ENCODE results near the gene CDKN1A. TPM values are rescaled to one million over a fixed set of nuclear protein-coding genes. Genes with fewer than 3 reads are reported as not detected.
A peak's percentile ranks its signal among the peaks of the same experiment; 100 is the strongest.

The CDKN1A gene
- total and polyA plus RNA-seq, 10 of the 15 experiments (the other 5 are each of a cell fraction or from before 2014, with no cell fraction given) = 25.2 to 637 (median 216) TPM

- TF ChIP-seq ZNF687 (IDR thresholded peaks at IDR 0.05) = no peak
- TF ChIP-seq E4F1 (IDR thresholded peaks at IDR 0.05; ENCODE audit: borderline replicate concordance, partially characterized antibody) = no peak
- TF ChIP-seq RUNX3 (IDR thresholded peaks at IDR 0.05; ENCODE audit: low read length) = 0 out of 2 replicates have a peak, but pooled peaks have one; percentile 5
- no peak for TF ChIP-seq TCF7 (IDR thresholded peaks at IDR 0.05; ENCODE audit: borderline replicate concordance)
- TF ChIP-seq MAX (IDR thresholded peaks at IDR 0.05; ENCODE audit: low read depth, low read length) = no peak
- TF ChIP-seq CHD4 (IDR thresholded peaks at IDR 0.05) = no peak
- TF ChIP-seq ASH2L (IDR thresholded peaks at IDR 0.05; ENCODE audit: borderline replicate concordance, low read depth) = no peak
- 0 out of 2 replicates have a peak, but pooled peaks have one; percentile 18 for TF ChIP-seq RELB (IDR thresholded peaks at IDR 0.05; ENCODE audit: low read depth)
- no peak for TF ChIP-seq PML (IDR thresholded peaks at IDR 0.05; ENCODE audit: low read length)
- no peak for TF ChIP-seq HSF1 (IDR thresholded peaks at IDR 0.05; ENCODE audit: low read depth, low read length)
- no peak for TF ChIP-seq GABPA (IDR thresholded peaks at IDR 0.05; ENCODE audit: low read depth)
- TF ChIP-seq SREBF1 (IDR thresholded peaks at IDR 0.05; ENCODE audit: low read length) = no peak
- peak in 1 of 2 experiments; percentile 34; a peak in 1 of 4 replicates for TF ChIP-seq CEBPB (IDR thresholded peaks at IDR 0.05; ENCODE audit: borderline replicate concordance in 1 of 2, low read depth in 2 of 2, low read length in 2 of 2)
- peak; percentile 24; the same call in 1 of the 2 replicates for TF ChIP-seq ATF7 (IDR thresholded peaks at IDR 0.05; ENCODE audit: low read depth)
- no peak for TF ChIP-seq CTCF (IDR thresholded peaks at IDR 0.05 in 2 of 3, conservative IDR thresholded peaks at IDR 0.05 in 1 of 3; ENCODE audit: control insufficient read depth in 2 of 3, extremely low read depth in 1 of 3, insufficient read depth in 1 of 3, low read depth in 3 of 3, low read length in 3 of 3)
These were observed 28.6 kb upstream of the CDKN1A start (continued) for GRCh38 chr6:36649701-36650484.
